Loucy (cell line): ENCODE data around the gene PIGC.

Experiments
- H2AFZ ChIP-seq: fragments of 200-600 bp; sonication (generic); 2 replicates; pipeline ENCODE4 v1.6.0; 2016; ENCODE audit warnings: antibody characterized with exemption, mild to moderate bottlenecking, low read length, moderate library complexity
- H3F3A ChIP-seq: fragments of 200-600 bp; 2 replicates; pipeline ENCODE4 v1.6.0; 2016; ENCODE audit warnings: antibody characterized with exemption, low read depth, mild to moderate bottlenecking
- H3K27me3 ChIP-seq: fragments of 200-600 bp; sonication (generic); 2 replicates; pipeline ENCODE4 v1.6.1; 2014; ENCODE audit warnings: low read length, mild to moderate bottlenecking; ENCODE audit not compliant: insufficient read depth, poor library complexity, severe bottlenecking
- H3K36me3 ChIP-seq: fragments of 200-600 bp; sonication (generic); 2 replicates; pipeline ENCODE4 v1.6.1; 2016; ENCODE audit warnings: low read length; ENCODE audit not compliant: insufficient read depth
- H3K4me1 ChIP-seq: fragments of 200-600 bp; sonication (generic); 2 replicates; pipeline ENCODE4 v1.5.1; 2014; ENCODE audit warnings: low read length, mild to moderate bottlenecking; ENCODE audit not compliant: insufficient read depth, poor library complexity, severe bottlenecking
- H3K4me2 ChIP-seq: fragments of 200-600 bp; sonication (generic); 2 replicates; pipeline ENCODE4 v1.6.0; 2014; ENCODE audit warnings: antibody characterized with exemption, low read length, low read depth, mild to moderate bottlenecking; ENCODE audit not compliant: poor library complexity, severe bottlenecking
- H3K4me3 ChIP-seq: fragments of 200-600 bp; sonication (generic); 2 replicates; pipeline ENCODE4 v1.5.1; 2014; ENCODE audit warnings: low read length, mild to moderate bottlenecking, mixed read lengths; ENCODE audit not compliant: poor library complexity, severe bottlenecking
- H3K79me2 ChIP-seq: fragments of 200-600 bp; sonication (generic); 2 replicates; pipeline ENCODE4 v1.6.1; 2014; ENCODE audit warnings: low read length; ENCODE audit not compliant: insufficient read depth
- H3K9ac ChIP-seq: fragments of 200-600 bp; sonication (generic); 2 replicates; pipeline ENCODE4 v1.6.0; 2014; ENCODE audit warnings: mild to moderate bottlenecking, low read depth, low read length, moderate library complexity; ENCODE audit not compliant: poor library complexity, severe bottlenecking
- H3K9me2 ChIP-seq: fragments of 200-600 bp; sonication (generic); replicated peaks from 2 replicates; pipeline ENCODE4 v1.6.1; 2016; ENCODE audit warnings: low read depth, low read length, mixed read lengths
- H3K9me3 ChIP-seq: fragments of 200-600 bp; sonication (generic); 2 replicates; pipeline ENCODE4 v1.6.1; 2014; ENCODE audit warnings: mild to moderate bottlenecking, antibody characterized with exemption, low read length, low read depth; ENCODE audit not compliant: insufficient read depth
- H4K20me1 ChIP-seq: fragments of 200-600 bp; sonication (generic); 2 replicates; pipeline ENCODE4 v1.6.0; 2014; ENCODE audit warnings: antibody characterized with exemption, low read length, mild to moderate bottlenecking; ENCODE audit not compliant: insufficient read depth, poor library complexity, severe bottlenecking
- CTCF ChIP-seq: fragments of 200-600 bp; sonication (generic); conservative IDR thresholded peaks from 2 replicates; pipeline ENCODE4 v1.5.1; 2014; ENCODE audit warnings: mild to moderate bottlenecking, antibody characterized with exemption, low read length
- EZH2phosphoT487 ChIP-seq: fragments of 200-600 bp; IDR thresholded peaks from 2 replicates; pipeline ENCODE4 v1.6.1; 2018; ENCODE audit warnings: antibody characterized with exemption, mild to moderate bottlenecking, moderate library complexity, borderline replicate concordance

Gene PIGC

GRCh38 chr1:172477741-172478140, 33.9 kb upstream of the PIGC start:
- H3K9me2 ChIP-seq, result no peaks in the 10 kb centered on the region
- no peaks in the 10 kb centered on the region for H3K27me3 ChIP-seq
- H2AFZ ChIP-seq, result no peak overlapping the region
- H3F3A ChIP-seq, result no peaks in the 10 kb centered on the region
- H3K36me3 ChIP-seq, result no peaks in the 10 kb centered on the region
- no peak overlapping the region for H3K4me2 ChIP-seq
- no peaks in the 10 kb centered on the region for H3K9me3 ChIP-seq
- TF ChIP-seq EZH2phosphoT487 (no peak), CTCF (no peak)
- H4K20me1 ChIP-seq, result no peaks in the 10 kb centered on the region
- peaks cover 21% of the 10 kb centered on the region for H3K4me1 ChIP-seq
- no peak overlapping the region for H3K9ac ChIP-seq
- no peak overlapping the region for H3K4me3 ChIP-seq
- no peaks in the 10 kb centered on the region for H3K79me2 ChIP-seq

- Histone ChIP-seq H4K20me1 (no peaks in the 10 kb centered on the region), H3F3A (no peaks in the 10 kb centered on the region), H3K9ac (no peak overlapping the region), H3K4me2 (no peak overlapping the region), H3K79me2 (no peaks in the 10 kb centered on the region), H2AFZ (no peak overlapping the region), H3K27me3 (no peaks in the 10 kb centered on the region), H3K36me3 (no peaks in the 10 kb centered on the region), H3K9me2 (no peaks in the 10 kb centered on the region), H3K4me3 (no peak overlapping the region), H3K9me3 (no peaks in the 10 kb centered on the region), H3K4me1 (peaks cover 23% of the 10 kb centered on the region)
- TF ChIP-seq CTCF (no peak), EZH2phosphoT487 (no peak)
These were observed 33.3 kb upstream of the PIGC start for GRCh38 chr1:172477216-172477615.

- Histone ChIP-seq H3K27me3 (no peaks in the 10 kb centered on the region), H3K4me3 (no peak overlapping the region), H3K9ac (no peak overlapping the region), H3K79me2 (no peaks in the 10 kb centered on the region), H2AFZ (no peak overlapping the region), H4K20me1 (no peaks in the 10 kb centered on the region), H3F3A (no peaks in the 10 kb centered on the region), H3K4me1 (peaks cover 23% of the 10 kb centered on the region), H3K9me2 (no peaks in the 10 kb centered on the region), H3K36me3 (no peaks in the 10 kb centered on the region), H3K4me2 (no peak overlapping the region), H3K9me3 (no peaks in the 10 kb centered on the region)
- no peak for TF ChIP-seq EZH2phosphoT487
- no peak for TF ChIP-seq CTCF
These were observed 32.4 kb upstream of the PIGC start for GRCh38 chr1:172476218-172476811.
